CD4-positive, alpha-beta T cell treated with Interferon gamma for 1 hour (primary cell): ENCODE results near the gene ATP2B1.
"Not testable (repeated sequence)": the region's sequence is repeated elsewhere in the genome, so short reads cannot be mapped to it uniquely, and the experiment has no call there.

ENCODE experiments used
- DNase-seq: peaks from one replicate; pipeline ENCODE4 v3.0.0-alpha.2; 2020

Gene ATP2B1

GRCh38 chr12:89710873-89711750 lies 2.5 kb upstream of the ATP2B1 start:
- DNase-seq: no peak

GRCh38 chr12:89709995-89710872 lies 1.6 kb upstream of the ATP2B1 start:
- no peak for DNase-seq

- peak; percentile 99 for DNase-seq
Observed at GRCh38 chr12:89709157-89709994, 738 bp upstream of the ATP2B1 start.

GRCh38 chr12:89707703-89708564 lies 704 bp downstream of the ATP2B1 start:
- peak; percentile 19 for DNase-seq

- peak; percentile 5 for DNase-seq
Observed at GRCh38 chr12:89706986-89707702, 1.5 kb downstream of the ATP2B1 start.

GRCh38 chr12:89706551-89706950 lies 2.1 kb downstream of the ATP2B1 start:
- no peak for DNase-seq

- no peak for DNase-seq
Observed at GRCh38 chr12:89704457-89704856, 4.2 kb downstream of the ATP2B1 start.

GRCh38 chr12:89703768-89704167 lies 4.9 kb downstream of the ATP2B1 start:
- DNase-seq: no peak

- DNase-seq: no peak
Observed at GRCh38 chr12:89702503-89702902, 6.1 kb downstream of the ATP2B1 start.

- no peak for DNase-seq
Observed at GRCh38 chr12:89701606-89702206, 6.9 kb downstream of the ATP2B1 start.

- no peak for DNase-seq
Observed at GRCh38 chr12:89700191-89700810, 8.3 kb downstream of the ATP2B1 start.

GRCh38 chr12:89698607-89699006 lies 10.0 kb downstream of the ATP2B1 start:
- no peak for DNase-seq

- DNase-seq: not testable (repeated sequence)
Observed at GRCh38 chr12:89697728-89698127, 10.9 kb downstream of the ATP2B1 start.

- no peak for DNase-seq
Observed at GRCh38 chr12:89697296-89697695, 11.3 kb downstream of the ATP2B1 start.

- no peak for DNase-seq
Observed at GRCh38 chr12:89695830-89696229, 12.8 kb downstream of the ATP2B1 start.

- no peak for DNase-seq
Observed at GRCh38 chr12:89695100-89695499, 13.5 kb downstream of the ATP2B1 start.

GRCh38 chr12:89694542-89694941 lies 14.1 kb downstream of the ATP2B1 start:
- DNase-seq: no peak

GRCh38 chr12:89693639-89694202 lies 14.9 kb downstream of the ATP2B1 start:
- no peak for DNase-seq

- no peak for DNase-seq
Observed at GRCh38 chr12:89692439-89692838, 16.2 kb downstream of the ATP2B1 start.

- no peak for DNase-seq
Observed at GRCh38 chr12:89691659-89692058, 17.0 kb downstream of the ATP2B1 start.
